ENCODE measurements around the gene SEPHS2. TPM values are rescaled to one million over a fixed set of nuclear protein-coding genes. Genes with fewer than 3 reads are reported as not detected.
"Not testable (repeated sequence)": the region's sequence is repeated elsewhere in the genome, so short reads cannot be mapped to it uniquely, and the experiment has no call there.

SEPHS2 gene
- total RNA-seq, 1 donor from 2014 or later = 37.0 TPM

GRCh38 chr16:30481381-30481780 lies 35.7 kb upstream of the SEPHS2 start:
- Mint-ChIP-seq H3K4me3 (ENCODE audit: unreplicated experiment) (no peak overlapping the region), H3K27me3 (ENCODE audit: low read depth, unreplicated experiment) (peaks cover 33% of the 10 kb centered on the region), H3K9me3 (ENCODE audit: unreplicated experiment) (no peaks in the 10 kb centered on the region), H3K27ac (ENCODE audit: unreplicated experiment) (no peak overlapping the region), H3K4me1 (ENCODE audit: low read depth, unreplicated experiment) (no peaks in the 10 kb centered on the region), H3K36me3 (ENCODE audit: low read depth, unreplicated experiment) (no peaks in the 10 kb centered on the region)
- no peak for DNase-seq (ENCODE audit: low read depth)
- Histone ChIP-seq H3K4me1 (ENCODE audit: insufficient read depth, low read length) (no peaks in the 10 kb centered on the region), H3K27ac (ENCODE audit: low read depth, low read length) (no peak overlapping the region), H4K20me1 (ENCODE audit: insufficient read depth, low read length) (no peaks in the 10 kb centered on the region), H3K36me3 (ENCODE audit: insufficient read depth, low read length) (no peaks in the 10 kb centered on the region), H3K9ac (ENCODE audit: low read length) (no peak overlapping the region), H3K9me3 (ENCODE audit: insufficient read depth, low read depth, low read length) (no peaks in the 10 kb centered on the region), H3K4me2 (ENCODE audit: low read length) (no peak overlapping the region), H3K27me3 (ENCODE audit: insufficient read depth, low read length) (peaks cover 8% of the 10 kb centered on the region), H3K79me2 (ENCODE audit: insufficient read depth, low read length) (no peaks in the 10 kb centered on the region), H2AFZ (ENCODE audit: low read depth, low read length) (no peak overlapping the region), H3K4me3 (ENCODE audit: insufficient read depth, low read depth, low read length) (no peak overlapping the region)
- no peak for FAIRE-seq
- TF ChIP-seq CTCF (IDR thresholded peaks at IDR 0.05; ENCODE audit: insufficient read depth, low read depth, low read length) (no peak), EZH2 (IDR thresholded peaks at IDR 0.05; ENCODE audit: insufficient read depth, low read length) (no peak)

DNA sequence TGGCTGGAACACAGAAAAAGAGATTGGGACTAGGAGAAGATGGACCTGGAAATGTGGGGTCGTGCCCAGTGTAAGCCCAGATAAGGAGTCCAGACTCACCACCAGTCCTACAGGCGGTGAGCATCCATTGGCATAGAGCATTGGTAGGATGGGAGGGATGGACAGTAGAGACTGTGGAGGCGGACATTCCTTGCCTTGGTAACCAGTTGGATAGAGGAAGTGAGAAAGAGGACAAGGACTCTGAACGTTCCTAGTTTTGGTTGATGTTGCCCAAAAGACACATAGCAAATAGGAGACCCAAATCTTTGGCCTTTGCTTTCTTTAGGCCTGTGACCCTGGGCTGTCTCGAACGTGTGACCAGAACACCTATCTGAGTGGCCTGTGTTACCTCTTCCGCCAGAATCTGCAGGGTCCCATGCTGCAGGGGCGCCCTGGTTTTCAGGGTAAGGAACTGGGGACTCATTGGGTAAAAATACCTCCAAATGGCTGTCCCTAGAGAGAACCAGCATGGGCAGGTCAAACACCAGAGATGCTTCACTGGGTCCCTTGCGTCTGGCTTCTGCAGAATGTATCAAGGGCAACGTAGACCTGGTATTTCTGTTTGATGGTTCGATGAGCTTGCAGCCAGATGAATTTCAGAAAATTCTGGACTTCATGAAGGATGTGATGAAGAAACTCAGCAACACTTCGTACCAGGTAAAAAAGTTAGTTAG lies 33.2 kb upstream of the SEPHS2 start:
- no peak for TF ChIP-seq CTCF (IDR thresholded peaks at IDR 0.05; ENCODE audit: insufficient read depth, low read depth, low read length)
- TF ChIP-seq EZH2 (IDR thresholded peaks at IDR 0.05; ENCODE audit: insufficient read depth, low read length) = no peak
- Histone ChIP-seq H4K20me1 (ENCODE audit: insufficient read depth, low read length) (no peaks in the 10 kb centered on the region), H3K4me2 (ENCODE audit: low read length) (no peak overlapping the region), H3K9ac (ENCODE audit: low read length) (no peak overlapping the region), H3K36me3 (ENCODE audit: insufficient read depth, low read length) (no peaks in the 10 kb centered on the region), H3K4me1 (ENCODE audit: insufficient read depth, low read length) (no peaks in the 10 kb centered on the region), H3K9me3 (ENCODE audit: insufficient read depth, low read depth, low read length) (no peaks in the 10 kb centered on the region), H3K4me3 (ENCODE audit: insufficient read depth, low read depth, low read length) (no peak overlapping the region), H2AFZ (ENCODE audit: low read depth, low read length) (no peak overlapping the region), H3K79me2 (ENCODE audit: insufficient read depth, low read length) (no peaks in the 10 kb centered on the region), H3K27me3 (ENCODE audit: insufficient read depth, low read length) (peaks cover 19% of the 10 kb centered on the region), H3K27ac (ENCODE audit: low read depth, low read length) (no peak overlapping the region)
- Mint-ChIP-seq H3K27me3 (ENCODE audit: low read depth, unreplicated experiment) (peaks cover 34% of the 10 kb centered on the region), H3K36me3 (ENCODE audit: low read depth, unreplicated experiment) (peaks cover 3% of the 10 kb centered on the region), H3K4me3 (ENCODE audit: unreplicated experiment) (no peak overlapping the region), H3K4me1 (ENCODE audit: low read depth, unreplicated experiment) (no peaks in the 10 kb centered on the region), H3K9me3 (ENCODE audit: unreplicated experiment) (no peaks in the 10 kb centered on the region), H3K27ac (ENCODE audit: unreplicated experiment) (no peak overlapping the region)
- DNase-seq (ENCODE audit: low read depth) (no peak), FAIRE-seq (no peak)

DNA sequence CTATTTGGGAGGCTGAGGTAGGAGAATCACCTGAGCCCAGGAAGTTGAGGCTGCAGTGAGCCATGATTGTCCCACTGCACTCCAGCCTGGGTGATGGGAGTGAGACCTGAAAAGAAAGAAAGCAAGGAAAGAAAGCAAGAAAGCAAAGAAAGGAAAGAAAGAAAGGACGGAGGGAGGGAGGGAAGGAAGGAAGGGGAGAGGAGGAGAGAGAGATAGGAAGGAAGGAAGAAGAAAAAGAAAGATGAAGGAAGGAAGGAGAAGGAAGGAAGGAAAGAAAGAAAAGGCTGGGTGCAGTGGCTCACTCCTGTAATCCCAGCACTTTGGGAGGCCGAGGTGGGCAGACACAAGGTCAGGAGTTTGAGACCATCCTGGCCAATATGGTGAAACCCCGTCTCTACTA lies 32.1 kb upstream of the SEPHS2 start:
- not testable (repeated sequence) for H3K27ac Mint-ChIP-seq (ENCODE audit: unreplicated experiment)
- H3K27me3 Mint-ChIP-seq (ENCODE audit: low read depth, unreplicated experiment) = peaks cover 35% of the 10 kb centered on the region

More for the DNA sequence above, 32.1 kb upstream of the SEPHS2 start:
- H3K4me1 ChIP-seq (ENCODE audit: insufficient read depth, low read length); H3K36me3 Mint-ChIP-seq (ENCODE audit: low read depth, unreplicated experiment); H3K4me3 ChIP-seq (ENCODE audit: insufficient read depth, low read depth, low read length); H3K9me3 Mint-ChIP-seq (ENCODE audit: unreplicated experiment); H4K20me1 ChIP-seq (ENCODE audit: insufficient read depth, low read length); H3K9me3 ChIP-seq (ENCODE audit: insufficient read depth, low read depth, low read length); DNase-seq (ENCODE audit: low read depth); H3K36me3 ChIP-seq (ENCODE audit: insufficient read depth, low read length); H3K4me2 ChIP-seq (ENCODE audit: low read length); H3K4me1 Mint-ChIP-seq (ENCODE audit: low read depth, unreplicated experiment); H3K79me2 ChIP-seq (ENCODE audit: insufficient read depth, low read length); FAIRE-seq; H3K27ac ChIP-seq (ENCODE audit: low read depth, low read length); H2AFZ ChIP-seq (ENCODE audit: low read depth, low read length); H3K9ac ChIP-seq (ENCODE audit: low read length); H3K4me3 Mint-ChIP-seq (ENCODE audit: unreplicated experiment): not testable (repeated sequence)
- H3K27me3 ChIP-seq (ENCODE audit: insufficient read depth, low read length) = peaks cover 22% of the 10 kb centered on the region

Measured in astrocyte (in vitro differentiated cells and primary cell).